Mucosa of descending colon (tissue), 3 donors: ENCODE measurements around the gene CACNB3. TPM values are rescaled to one million over a fixed set of nuclear protein-coding genes. Genes with fewer than 3 reads are reported as not detected.

Experiments used
- ATAC-seq: fragments of 200-7000 bp; cut with Tn5 transposase; one replicate; pipeline ENCODE4 v1.9.1; 2020; ENCODE audit warnings: mild to moderate bottlenecking, moderate library complexity
- DNase-seq, 3 donors: peaks; one replicate each; pipeline ENCODE4 v3.0.0-alpha.2; 2020
- H3K36me3 ChIP-seq: fragments of 200-600 bp; one replicate; pipeline ENCODE4 v1.8.0; 2021; ENCODE audit warnings: low read depth, mild to moderate bottlenecking
- H3K4me1 ChIP-seq: fragments of 200-600 bp; one replicate; pipeline ENCODE4 v1.8.0; 2021; ENCODE audit warnings: low read depth, mild to moderate bottlenecking
- H3K4me3 ChIP-seq: fragments of 200-600 bp; one replicate; pipeline ENCODE4 v1.8.0; 2021; ENCODE audit warnings: mild to moderate bottlenecking
- H3K9me3 ChIP-seq: fragments of 200-600 bp; one replicate; pipeline ENCODE4 v1.8.0; 2021; ENCODE audit warnings: mild to moderate bottlenecking
- intact Hi-C, 2 donors: fragments of 100-400 bp; cut with DNase I in 1 of 2; cut with micrococcal nuclease in 1 of 2; formaldehyde crosslinking; loops; one replicate each; pipeline versions ENCODE4 v1.11.0 to v1.11.1; 2022; cut with DNase I, micrococcal nuclease
- total RNA-seq, 3 donors: library from RNA; stranded (reverse); fragmentation: NEBNext Ultra II Directional in 2 of 3; extraction: Animal tissue kit (Norgen Biotek cat#: 25700) in 2 of 3; gene quantifications; one replicate each; pipeline versions ENCODE4 v1.2.1 to v1.2.4, GENCODE V29; 2021 to 2023
- TF ChIP-seq, protein P1 (sequence below): fragments of 200-600 bp; IDR thresholded peaks from one replicate; pipeline ENCODE4 v1.8.0; 2022; ENCODE audit warnings: antibody characterized with exemption, mild to moderate bottlenecking
- donor health status: DM: no; HTN: no; CAD: no; lungs with moderate emphysema.
- donor health status: DM: no; HTN: no; CAD: no.
- donor health status: DM: no; HTN: yes; CAD: no.

Gene CACNB3
- total RNA-seq, 3 donors from 2014 or later, result 31.8 to 49.4 (median 45.1) TPM

- H3K4me3 ChIP-seq, result no peak overlapping the region
- H3K36me3 ChIP-seq, result no peaks in the 10 kb centered on the region
- TF ChIP-seq, protein P1, sequence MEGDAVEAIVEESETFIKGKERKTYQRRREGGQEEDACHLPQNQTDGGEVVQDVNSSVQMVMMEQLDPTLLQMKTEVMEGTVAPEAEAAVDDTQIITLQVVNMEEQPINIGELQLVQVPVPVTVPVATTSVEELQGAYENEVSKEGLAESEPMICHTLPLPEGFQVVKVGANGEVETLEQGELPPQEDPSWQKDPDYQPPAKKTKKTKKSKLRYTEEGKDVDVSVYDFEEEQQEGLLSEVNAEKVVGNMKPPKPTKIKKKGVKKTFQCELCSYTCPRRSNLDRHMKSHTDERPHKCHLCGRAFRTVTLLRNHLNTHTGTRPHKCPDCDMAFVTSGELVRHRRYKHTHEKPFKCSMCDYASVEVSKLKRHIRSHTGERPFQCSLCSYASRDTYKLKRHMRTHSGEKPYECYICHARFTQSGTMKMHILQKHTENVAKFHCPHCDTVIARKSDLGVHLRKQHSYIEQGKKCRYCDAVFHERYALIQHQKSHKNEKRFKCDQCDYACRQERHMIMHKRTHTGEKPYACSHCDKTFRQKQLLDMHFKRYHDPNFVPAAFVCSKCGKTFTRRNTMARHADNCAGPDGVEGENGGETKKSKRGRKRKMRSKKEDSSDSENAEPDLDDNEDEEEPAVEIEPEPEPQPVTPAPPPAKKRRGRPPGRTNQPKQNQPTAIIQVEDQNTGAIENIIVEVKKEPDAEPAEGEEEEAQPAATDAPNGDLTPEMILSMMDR, result no peak
- DNase-seq (peak in 1 of 3 donors; percentile 80), ATAC-seq (peak; percentile 3)
- peaks cover 18% of the 10 kb centered on the region for H3K4me1 ChIP-seq
- intact Hi-C loops, result no loop called here
- H3K9me3 ChIP-seq, result no peaks in the 10 kb centered on the region
These were observed 2.0 kb upstream of the CACNB3 start for GRCh38 chr12:48816143-48816854.

- TF ChIP-seq, protein P1, result no peak
- DNase-seq (peak in 1 of 3 donors; percentile 52), ATAC-seq (no peak)
- Histone ChIP-seq H3K36me3 (no peaks in the 10 kb centered on the region), H3K4me1 (peaks cover 18% of the 10 kb centered on the region), H3K9me3 (no peaks in the 10 kb centered on the region), H3K4me3 (peak overlapping the region; percentile 26)
- intact Hi-C loops, result no loop called here
These were observed 715 bp downstream of the CACNB3 start for GRCh38 chr12:48818831-48819590.

DNA sequence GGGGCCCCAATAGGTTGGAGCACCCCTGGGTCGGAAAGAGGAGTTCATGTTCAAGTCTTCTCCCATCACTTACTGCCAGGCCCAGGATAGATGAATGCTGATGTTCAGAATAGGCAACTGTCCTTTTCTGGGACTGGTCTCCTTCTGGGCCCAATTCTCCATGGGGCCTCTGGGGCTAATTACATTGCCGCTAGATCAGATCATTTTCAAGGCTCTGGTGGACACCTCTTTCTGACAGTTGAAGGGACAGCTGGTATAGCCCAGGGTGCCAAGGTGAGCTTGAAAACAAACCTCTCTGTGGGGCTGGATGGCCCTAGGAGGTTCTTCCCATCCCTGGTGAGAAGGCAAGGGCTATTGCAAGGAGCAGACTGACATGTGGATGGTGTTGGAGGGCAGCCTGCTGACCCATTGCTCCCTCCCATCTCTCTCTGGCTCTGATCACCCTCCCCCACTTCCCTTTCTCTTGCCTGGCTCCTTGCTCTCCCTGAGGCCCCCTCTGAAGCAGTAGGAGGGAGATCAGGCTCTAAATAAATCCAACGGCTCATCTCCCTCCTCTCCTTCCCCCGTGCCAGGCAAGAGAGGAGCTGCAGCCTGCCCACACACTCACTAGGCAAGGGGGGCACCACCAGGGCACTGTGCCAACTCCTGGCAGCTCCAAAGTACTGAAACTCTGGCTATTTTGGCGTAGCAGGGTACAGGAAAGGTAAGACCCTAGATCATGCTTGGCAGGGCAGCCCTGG is 1.9 kb downstream of the CACNB3 start:
- intact Hi-C loops, result no loop called here
- H3K4me3 ChIP-seq, result no peak overlapping the region
- peaks cover 18% of the 10 kb centered on the region for H3K4me1 ChIP-seq
- ATAC-seq (no peak), DNase-seq (no peak)
- no peaks in the 10 kb centered on the region for H3K36me3 ChIP-seq
- no peaks in the 10 kb centered on the region for H3K9me3 ChIP-seq
- TF ChIP-seq, protein P1, result no peak

DNA sequence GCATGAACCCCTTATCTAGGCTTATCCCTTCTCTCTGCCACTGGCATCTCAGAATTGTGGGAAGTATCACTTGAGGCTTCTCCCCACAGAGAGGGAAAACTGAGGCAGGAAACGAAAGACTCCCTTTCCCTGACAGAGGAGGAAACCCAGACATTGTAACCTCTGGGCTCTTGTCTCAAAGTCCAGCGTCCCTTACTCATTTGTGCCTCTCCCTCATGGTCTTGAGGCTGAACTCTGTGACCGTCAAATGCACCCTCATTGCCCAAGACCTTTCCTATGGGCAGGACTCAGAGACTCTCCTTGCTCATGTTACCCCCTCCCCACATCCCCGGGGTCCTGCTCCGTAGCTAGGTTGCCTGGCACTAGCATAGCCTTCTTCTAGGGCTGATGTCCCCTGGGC is 3.8 kb downstream of the CACNB3 start:
- intact Hi-C loops, result no loop called here
- ATAC-seq, result no peak
- H3K9me3 ChIP-seq, result no peaks in the 10 kb centered on the region
- no peaks in the 10 kb centered on the region for H3K36me3 ChIP-seq
- H3K4me3 ChIP-seq, result no peak overlapping the region
- H3K4me1 ChIP-seq, result peaks cover 7% of the 10 kb centered on the region
- TF ChIP-seq, protein P1, result no peak
- DNase-seq, result no peak

DNA sequence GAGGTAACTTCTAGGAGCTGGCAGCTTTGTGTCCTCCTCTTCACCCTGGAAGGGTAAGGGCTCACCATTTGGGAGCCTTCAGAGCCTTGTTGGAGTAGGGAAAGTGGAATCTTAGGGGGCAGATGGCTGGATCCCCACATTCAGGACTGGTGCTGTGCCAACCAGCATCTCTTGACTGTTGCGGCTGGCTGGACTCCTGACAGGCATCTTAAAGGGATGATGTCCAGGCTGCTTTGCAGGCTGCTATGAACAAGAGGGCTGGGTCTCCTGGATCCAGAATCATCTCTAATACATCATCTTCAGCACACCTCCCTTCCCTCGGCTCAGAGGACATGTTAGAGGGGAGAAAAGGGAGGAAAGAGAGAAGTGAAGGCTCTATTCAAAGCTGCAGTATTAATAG is 4.4 kb downstream of the CACNB3 start:
- ATAC-seq (no peak), DNase-seq (no peak)
- no peaks in the 10 kb centered on the region for H3K9me3 ChIP-seq
- intact Hi-C loops, result no loop called here
- H3K36me3 ChIP-seq, result no peaks in the 10 kb centered on the region
- H3K4me1 ChIP-seq, result peaks cover 4% of the 10 kb centered on the region
- no peak overlapping the region for H3K4me3 ChIP-seq
- TF ChIP-seq, protein P1, result no peak
